ENCODE data around the gene LTBP2. TPM values are rescaled to one million over a fixed set of nuclear protein-coding genes. Genes with fewer than 3 reads are reported as not detected.

Gene LTBP2
- total and polyA plus RNA-seq, 2 of the 13 experiments (the other 11 are each of a cell fraction or from before 2014, with no cell fraction given), result 0.20 to 0.41 TPM

- 0 out of 2 replicates have a peak, but pooled peaks have one; percentile 52 for TF ChIP-seq MXD1 (CRISPR knock-in tag; IDR thresholded peaks at IDR 0.05)
- TF ChIP-seq ZNF703 (CRISPR knock-in tag; IDR thresholded peaks at IDR 0.05; ENCODE audit: borderline replicate concordance), result peak; percentile 49; the same call in 1 of the 2 replicates
- TF ChIP-seq ZNF605 (CRISPR knock-in tag; IDR thresholded peaks at IDR 0.05), result peak; percentile 25; the same call in 1 of the 2 replicates
- 0 out of 2 replicates have a peak, but pooled peaks have one; percentile 8 for TF ChIP-seq ATF3 (CRISPR knock-in tag; IDR thresholded peaks at IDR 0.05)
- no peak for TF ChIP-seq AGO1 (IDR thresholded peaks at IDR 0.05; ENCODE audit: low read depth, low read length, poor library complexity, severe bottlenecking)
- TF ChIP-seq CSRNP1 (CRISPR knock-in tag; IDR thresholded peaks at IDR 0.05), result peak; percentile 83; the same call in 1 of the 2 replicates
Observed at GRCh38 chr14:74611650-74612349, at the start of gene LTBP2 (continued).

- no peak for FAIRE-seq
- intact Hi-C loops (cut with micrococcal nuclease; ENCODE audit: unreplicated experiment), result no loop called here
- in situ Hi-C loops (cut with HindIII; ENCODE audit: extremely low pct_ligation_motif_present, low pct_unique_long_range_greater_than_20kb), result no loop called here
- H3K9ac ChIP-seq (ENCODE audit: insufficient read depth, low read depth, low read length), result no peak overlapping the region
- CTCF ChIA-PET (ENCODE audit: low intra/inter-chr PET ratio, low total read pairs), result no interaction called here
- no peak for ATAC-seq
- BruUV-seq (replicated peaks), result no TSS peak
- H3K4me1 ChIP-seq (ENCODE audit: insufficient read depth, low read length), result no peaks in the 10 kb centered on the region
- H2AFZ ChIP-seq (ENCODE audit: low read length), result no peak overlapping the region
- DNase-seq (ENCODE audit: low spot score), result no peak
- no peak overlapping the region for H3K27ac ChIP-seq (ENCODE audit: extremely low read length, insufficient read depth, low read length)
- H3K36me3 ChIP-seq (replicated peaks in 1 of 2; ENCODE audit: control insufficient read depth in 1 of 2, insufficient read depth in 2 of 2, low read length in 2 of 2), result peaks cover 7 to 35% of the 10 kb centered on the region in 2 experiments
- no peaks in the 10 kb centered on the region; the same call in 1 of the 2 replicates for H4K20me1 ChIP-seq (ENCODE audit: insufficient read depth, low read length)
- POLR2A ChIA-PET, result no interaction called here
- no peaks in the 10 kb centered on the region for H3K79me2 ChIP-seq (ENCODE audit: insufficient read depth, low read length)
- H3K9me3 ChIP-seq (ENCODE audit: low read length), result no peaks in the 10 kb centered on the region
- WGBS (ENCODE audit: low lambda C conversion rate), result 93% methylated on average over 5 of the region's 5 CpGs
- H3K4me3 ChIP-seq (replicated peaks in 1 of 3; ENCODE audit: insufficient read depth in 1 of 3, low read depth in 2 of 3, low read length in 3 of 3), result no peak overlapping the region
- H3K27me3 ChIP-seq (ENCODE audit: control insufficient read depth in 1 of 2, insufficient read depth in 2 of 2, low read length in 2 of 2), result no peaks in the 10 kb centered on the region
- no peak overlapping the region for H3K4me2 ChIP-seq (ENCODE audit: low read depth, low read length)
- TF ChIP-seq TAF1 (CRISPR knock-in tag; IDR thresholded peaks at IDR 0.05) (no peak), MTA3 (CRISPR knock-in tag; IDR thresholded peaks at IDR 0.05) (no peak), ZFP36L2 (CRISPR knock-in tag; IDR thresholded peaks at IDR 0.05) (no peak), SOX5 (CRISPR knock-in tag; IDR thresholded peaks at IDR 0.05; ENCODE audit: borderline replicate concordance) (no peak), BRCA1 (CRISPR knock-in tag; IDR thresholded peaks at IDR 0.05) (no peak), SNRNP70 (IDR thresholded peaks at IDR 0.05; ENCODE audit: low read depth, low read length) (no peak), ZFY (CRISPR knock-in tag; IDR thresholded peaks at IDR 0.05) (no peak), LCORL (IDR thresholded peaks at IDR 0.05) (no peak), LCORL (CRISPR knock-in tag; IDR thresholded peaks at IDR 0.05) (no peak), HDAC1 (CRISPR knock-in tag; IDR thresholded peaks at IDR 0.05) (no peak), MIER2 (CRISPR knock-in tag; IDR thresholded peaks at IDR 0.05) (0 out of 2 replicates have a peak, but pooled peaks have one; percentile 61), REST (IDR thresholded peaks at IDR 0.05; ENCODE audit: borderline replicate concordance in 1 of 2, low read depth in 1 of 2, low read length in 2 of 2) (peak; percentile 43 to 87)
Observed at GRCh38 chr14:74660863-74661262, 48.8 kb upstream of the LTBP2 start.

Data from HepG2 (cell line).